K562 (cell line): Measurements from ENCODE around the gene SRSF5. TPM values are rescaled to one million over a fixed set of nuclear protein-coding genes. Genes with fewer than 3 reads are reported as not detected.

ENCODE experiments used
- ATAC-seq: fragments of 200-7000 bp; cut with Tn5 transposase; 3 replicates; pipeline ENCODE4 v1.9.1; 2020; ENCODE audit warnings: moderate library complexity
- BruUV-seq: library from RNA; stranded (reverse); fragments of 400-500 nt; replicated peaks from 2 replicates; lab custom pipeline; 2021; lab: Mats Ljungman, UMichigan
- CTCF ChIA-PET: fragments of 300-600 bp; formaldehyde crosslinking; extraction: SDS; loops from one replicate; lab custom pipeline; 2021; ENCODE audit warnings: low intra/inter-chr PET ratio; lab: Yijun Ruan, JAX
- POLR2A ChIA-PET: fragments of 300-600, 350-650 bp; sonication (Branson Sonifier 250); formaldehyde crosslinking; extraction: SDS; loops from one replicate; lab custom pipeline; 2021; ENCODE audit warnings: antibody characterized with exemption, inconsistent platforms; lab: Yijun Ruan, JAX
- DNase-seq, 4 experiments: peaks; one replicate each; pipeline versions ENCODE4 v3.0.0 to v3.0.0-alpha.2; 2011 to 2018; ENCODE audit warnings: low spot score in 3 of 4, mixed read lengths in 3 of 4; ENCODE audit errors: extremely low read depth in 1 of 4
- FAIRE-seq: peaks from 2 replicates; lab custom pipeline; 2011; peaks lifted over from hg19 to GRCh38; lab: Jason Lieb, UNC
- H2AFZ ChIP-seq: 2 replicates; pipeline ENCODE4 v1.6.0; 2011; ENCODE audit warnings: low read depth, low read length, control low read depth, inconsistent platforms
- H3K27ac ChIP-seq: fragments of 200-600 bp; 3 replicates; pipeline ENCODE4 v1.8.0; 2011; ENCODE audit warnings: low read depth, mild to moderate bottlenecking, control low read depth, inconsistent platforms, low read length, moderate library complexity, mixed read lengths; ENCODE audit errors: extremely low read depth
- H3K27me3 ChIP-seq, 2 experiments: fragments of 300-600 bp in 1 of 2; 2 replicates in 1 of 2; 3 replicates in 1 of 2; pipeline versions ENCODE4 v1.6.0 to v1.8.0; 2011; ENCODE audit warnings: inconsistent platforms in 2 of 2, low read length in 2 of 2, mild to moderate bottlenecking in 1 of 2, mixed read lengths in 1 of 2, moderate library complexity in 1 of 2; ENCODE audit not compliant: control insufficient read depth in 2 of 2, insufficient read depth in 2 of 2
- H3K36me3 ChIP-seq: fragments of 300-600 bp; 3 replicates; pipeline ENCODE4 v1.8.0; 2011; ENCODE audit warnings: mild to moderate bottlenecking, low read length, inconsistent platforms; ENCODE audit not compliant: control insufficient read depth, insufficient read depth
- H3K4me1 ChIP-seq, 2 experiments: fragments of 200-600 bp in 1 of 2; replicated peaks in 1 of 2; 2 replicates in 1 of 2; 3 replicates in 1 of 2; pipeline versions ENCODE4 v1.5.1 to v1.8.0; 2011; ENCODE audit warnings: inconsistent platforms in 2 of 2, low read length in 2 of 2, mild to moderate bottlenecking in 1 of 2, mixed read lengths in 1 of 2, moderate library complexity in 1 of 2; ENCODE audit not compliant: control insufficient read depth in 2 of 2, insufficient read depth in 2 of 2
- H3K4me2 ChIP-seq: 2 replicates; pipeline ENCODE4 v1.6.1; 2011; ENCODE audit warnings: low read length, control low read depth, inconsistent platforms, mixed read lengths; ENCODE audit not compliant: insufficient read depth
- H3K4me3 ChIP-seq: fragments of 200-600 bp; sonication (generic), shearing (Covaris generic); 2 replicates; pipeline ENCODE4 v1.5.1; 2016; ENCODE audit warnings: control low read depth, inconsistent platforms
- H3K79me2 ChIP-seq: fragments of 200-600 bp; 3 replicates; pipeline ENCODE4 v1.8.0; 2011; ENCODE audit warnings: low read length, inconsistent platforms; ENCODE audit not compliant: control insufficient read depth, insufficient read depth
- H3K9ac ChIP-seq, 2 experiments: 2 replicates each; pipeline versions ENCODE4 v1.6.0 to v1.6.1; 2011; ENCODE audit warnings: low read depth in 2 of 2, low read length in 2 of 2, control low read depth in 1 of 2, inconsistent platforms in 1 of 2, mild to moderate bottlenecking in 1 of 2, mixed read lengths in 1 of 2; ENCODE audit not compliant: insufficient read depth in 1 of 2
- H3K9me1 ChIP-seq: one replicate; pipeline ENCODE4 v1.6.0; 2011; ENCODE audit warnings: inconsistent platforms, mild to moderate bottlenecking, low read length, moderate library complexity; ENCODE audit not compliant: control insufficient read depth, insufficient read depth
- H3K9me3 ChIP-seq: replicated peaks from 2 replicates; pipeline ENCODE4 v1.5.1; 2011; ENCODE audit warnings: low read depth, low read length, inconsistent platforms; ENCODE audit not compliant: control insufficient read depth, insufficient read depth
- H4K20me1 ChIP-seq: replicated peaks from 2 replicates; pipeline ENCODE4 v1.6.1; 2011; ENCODE audit warnings: low read length, inconsistent platforms, mixed read lengths; ENCODE audit not compliant: control insufficient read depth, insufficient read depth
- POLR2A ChIP-seq: fragments of 450-650 bp; conservative IDR thresholded peaks from 2 replicates; pipeline ENCODE4 v1.6.1; 2016
- POLR2B ChIP-seq: fragments of 450-650 bp; IDR thresholded peaks from 2 replicates; pipeline ENCODE4 v1.6.1; 2018; ENCODE audit warnings: low read depth; ENCODE audit not compliant: partially characterized antibody
- RAD51 ChIP-seq: fragments of 450-650 bp; IDR thresholded peaks from 2 replicates; pipeline ENCODE4 v1.7.1; 2016; ENCODE audit warnings: low read depth, mild to moderate bottlenecking, borderline replicate concordance
- SUPT5H ChIP-seq: fragments of 450-650 bp; IDR thresholded peaks from 2 replicates; pipeline ENCODE4 v1.6.1; 2016
- ZNF121 ChIP-seq: sonication (generic); formaldehyde crosslinking; conservative IDR thresholded peaks from 2 replicates; pipeline ENCODE4 v1.8.0; 2022; ENCODE audit warnings: missing genetic modification reagents
- WGBS: fragments of 100-300 bp; shearing (Covaris generic); methylation state at CpG from one replicate; pipeline ENCODE4 v1.1.6; 2016; ENCODE audit warnings: low coverage, mixed read lengths; ENCODE audit not compliant: insufficient coverage; ENCODE audit errors: missing lambda C conversion rate; 5-methylcytosine and 5-hydroxymethylcytosine counted together
- in situ Hi-C: fragments of 300-500 bp; cut with MboI; formaldehyde crosslinking; loops from 4 replicates; pipeline ENCODE4 v1.15.0; 2018; ENCODE audit warnings: inconsistent platforms, mixed read lengths
- intact Hi-C: fragments of 100-400 bp; cut with micrococcal nuclease; formaldehyde crosslinking; loops from 2 replicates; pipeline ENCODE4 v1.14.2; 2022
- polyA plus RNA-seq, 8 experiments: library from polyadenylated mRNA; depleted of rRNA in 4 of 8; stranded (reverse) in 5 of 8; unstranded in 3 of 8; fragments of >200 nt; fragmentation: Nextera tagmentation in 2 of 8; fragmentation: Illumina TruSeq in 1 of 8; extraction: Ambion mirVana in 2 of 8; extraction: Trizol in 1 of 8; gene quantifications; 2 replicates each; pipeline versions ENCODE4 v1.2.1 to v1.2.3, GENCODE V29; 2011 to 2014; ENCODE audit warnings: inconsistent platforms in 1 of 8, missing spikeins in 1 of 8
- total RNA-seq, 7 experiments: library from RNA; depleted of rRNA in 6 of 7; stranded (reverse); fragments of >200 nt in 6 of 7; fragmentation: Illumina TruSeq in 2 of 7; extraction: Trizol in 2 of 7; gene quantifications; 2 replicates each; pipeline versions ENCODE4 v1.2.1 to v1.2.3, GENCODE V29; 2011 to 2021; ENCODE audit warnings: low replicate concordance in 1 of 7
- TF ChIP-seq, protein P1 (sequence below): fragments of 450-650 bp; IDR thresholded peaks from 2 replicates; pipeline ENCODE4 v1.6.1; 2014; ENCODE audit warnings: low read depth, mild to moderate bottlenecking, moderate library complexity, borderline replicate concordance
- TF ChIP-seq, protein P2 (sequence below): sonication (generic); formaldehyde crosslinking; IDR thresholded peaks from 2 replicates; pipeline ENCODE4 v1.8.0; 2022; ENCODE audit warnings: missing genetic modification reagents, mild to moderate bottlenecking, borderline replicate concordance

SRSF5 gene
- total and polyA plus RNA-seq, 9 of the 15 experiments (the other 6 are each of a cell fraction or from before 2014, with no cell fraction given) = 108 to 460 (median 212) TPM

DNA sequence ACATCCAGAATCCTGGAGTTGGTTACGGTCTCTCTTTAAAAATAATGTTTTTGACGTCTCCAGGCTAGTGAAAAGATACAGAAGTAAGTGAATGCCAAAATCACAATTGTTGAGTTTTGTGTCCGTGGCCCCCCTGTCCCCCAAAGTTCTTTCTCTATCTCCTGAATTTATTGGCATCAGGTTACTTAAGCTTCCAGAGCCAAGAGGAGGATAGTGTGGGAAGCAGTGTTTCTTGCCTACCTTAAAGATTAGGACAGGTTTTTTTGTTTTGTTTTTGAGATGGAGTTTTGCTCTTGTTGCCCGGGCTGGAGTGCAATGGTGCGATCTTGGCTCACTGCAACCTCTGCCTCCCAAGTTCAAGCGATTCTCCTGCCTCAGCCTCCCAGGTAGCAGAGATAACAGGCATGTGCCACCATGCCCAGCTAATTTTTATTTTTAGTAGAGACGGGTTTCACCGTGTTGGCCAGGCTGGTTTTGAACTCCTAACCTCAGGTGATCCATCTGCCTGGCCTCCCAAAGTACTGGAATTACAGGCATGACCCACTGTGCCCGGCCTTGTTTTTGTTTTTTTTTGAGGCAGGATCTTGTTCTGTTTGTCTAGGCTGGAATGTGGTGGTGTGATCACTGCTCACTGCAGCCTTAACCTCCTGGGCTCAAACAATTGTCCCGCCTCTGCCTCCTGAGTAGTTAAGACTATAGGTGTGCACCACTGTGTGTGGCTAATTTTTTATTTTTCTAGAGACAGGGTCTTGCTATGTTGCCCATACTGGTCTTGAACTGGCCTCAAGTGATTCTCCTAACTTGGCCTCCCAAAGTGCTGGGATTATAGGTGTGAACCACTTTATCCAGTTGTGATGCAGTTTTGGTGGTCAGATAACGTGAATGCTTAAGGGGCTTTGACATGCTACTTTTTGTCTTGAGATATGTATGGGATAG is 5.4 kb downstream of the SRSF5 start:
- peak; percentile 5; the same call in 1 of the 3 replicates for ATAC-seq
- ChIA-PET POLR2A (interaction anchor here (1.0 to 1.6 kb wide), 5 partner anchors 12 to 114 kb away, joined by 3 read pairs; no protein-coding TSS in a partner anchor), CTCF (no interaction called here)
- H3K4me3 ChIP-seq = no peak overlapping the region
- H3K36me3 ChIP-seq = peaks cover 95% of the 10 kb centered on the region
- no TSS peak for BruUV-seq
- H3K9me1 ChIP-seq = peaks cover 7% of the 10 kb centered on the region
- H3K79me2 ChIP-seq = peaks cover 40% of the 10 kb centered on the region
- H3K4me2 ChIP-seq = no peak overlapping the region
- no peaks in the 10 kb centered on the region for H3K9me3 ChIP-seq
- TF ChIP-seq, protein P1, sequence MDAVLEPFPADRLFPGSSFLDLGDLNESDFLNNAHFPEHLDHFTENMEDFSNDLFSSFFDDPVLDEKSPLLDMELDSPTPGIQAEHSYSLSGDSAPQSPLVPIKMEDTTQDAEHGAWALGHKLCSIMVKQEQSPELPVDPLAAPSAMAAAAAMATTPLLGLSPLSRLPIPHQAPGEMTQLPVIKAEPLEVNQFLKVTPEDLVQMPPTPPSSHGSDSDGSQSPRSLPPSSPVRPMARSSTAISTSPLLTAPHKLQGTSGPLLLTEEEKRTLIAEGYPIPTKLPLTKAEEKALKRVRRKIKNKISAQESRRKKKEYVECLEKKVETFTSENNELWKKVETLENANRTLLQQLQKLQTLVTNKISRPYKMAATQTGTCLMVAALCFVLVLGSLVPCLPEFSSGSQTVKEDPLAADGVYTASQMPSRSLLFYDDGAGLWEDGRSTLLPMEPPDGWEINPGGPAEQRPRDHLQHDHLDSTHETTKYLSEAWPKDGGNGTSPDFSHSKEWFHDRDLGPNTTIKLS = no peak
- TF ChIP-seq SUPT5H (0 out of 2 replicates have a peak, but pooled peaks have one; percentile 39), ZNF121 (CRISPR knock-in tag) (peak; percentile 41; the same call in 1 of the 2 replicates), POLR2A (peak; percentile 50), RAD51 (no peak), POLR2B (peak; percentile 51)
- TF ChIP-seq, protein P2, sequence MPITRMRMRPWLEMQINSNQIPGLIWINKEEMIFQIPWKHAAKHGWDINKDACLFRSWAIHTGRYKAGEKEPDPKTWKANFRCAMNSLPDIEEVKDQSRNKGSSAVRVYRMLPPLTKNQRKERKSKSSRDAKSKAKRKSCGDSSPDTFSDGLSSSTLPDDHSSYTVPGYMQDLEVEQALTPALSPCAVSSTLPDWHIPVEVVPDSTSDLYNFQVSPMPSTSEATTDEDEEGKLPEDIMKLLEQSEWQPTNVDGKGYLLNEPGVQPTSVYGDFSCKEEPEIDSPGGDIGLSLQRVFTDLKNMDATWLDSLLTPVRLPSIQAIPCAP = no peak
- no peak overlapping the region for H2AFZ ChIP-seq
- 88% methylated on average over 9 of the region's 11 CpGs for WGBS
- H3K4me1 ChIP-seq = peaks cover 0 to 8% of the 10 kb centered on the region in 2 experiments; a peak in 3 of 5 replicates
- H3K9ac ChIP-seq = no peak overlapping the region
- no peak overlapping the region for H3K27ac ChIP-seq
- in situ Hi-C loops (no loop called here), intact Hi-C loops (no loop called here)
- peaks cover 30% of the 10 kb centered on the region for H4K20me1 ChIP-seq
- H3K27me3 ChIP-seq = no peaks in the 10 kb centered on the region
- no peak for FAIRE-seq
- no peak for DNase-seq
